Measurements from ENCODE around the gene PANX2. TPM values are rescaled to one million over a fixed set of nuclear protein-coding genes. Genes with fewer than 3 reads are reported as not detected.
"Not testable (repeated sequence)": the region's sequence is repeated elsewhere in the genome, so short reads cannot be mapped to it uniquely, and the experiment has no call there.

PANX2 gene
- total RNA-seq, 1 donor = 0.90 TPM

GRCh38 chr22:50141462-50141861 lies 29.1 kb upstream of the PANX2 start:
- TF ChIP-seq, protein P1, sequence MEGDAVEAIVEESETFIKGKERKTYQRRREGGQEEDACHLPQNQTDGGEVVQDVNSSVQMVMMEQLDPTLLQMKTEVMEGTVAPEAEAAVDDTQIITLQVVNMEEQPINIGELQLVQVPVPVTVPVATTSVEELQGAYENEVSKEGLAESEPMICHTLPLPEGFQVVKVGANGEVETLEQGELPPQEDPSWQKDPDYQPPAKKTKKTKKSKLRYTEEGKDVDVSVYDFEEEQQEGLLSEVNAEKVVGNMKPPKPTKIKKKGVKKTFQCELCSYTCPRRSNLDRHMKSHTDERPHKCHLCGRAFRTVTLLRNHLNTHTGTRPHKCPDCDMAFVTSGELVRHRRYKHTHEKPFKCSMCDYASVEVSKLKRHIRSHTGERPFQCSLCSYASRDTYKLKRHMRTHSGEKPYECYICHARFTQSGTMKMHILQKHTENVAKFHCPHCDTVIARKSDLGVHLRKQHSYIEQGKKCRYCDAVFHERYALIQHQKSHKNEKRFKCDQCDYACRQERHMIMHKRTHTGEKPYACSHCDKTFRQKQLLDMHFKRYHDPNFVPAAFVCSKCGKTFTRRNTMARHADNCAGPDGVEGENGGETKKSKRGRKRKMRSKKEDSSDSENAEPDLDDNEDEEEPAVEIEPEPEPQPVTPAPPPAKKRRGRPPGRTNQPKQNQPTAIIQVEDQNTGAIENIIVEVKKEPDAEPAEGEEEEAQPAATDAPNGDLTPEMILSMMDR (IDR thresholded peaks at IDR 0.05; ENCODE audit: insufficient read depth, low read length) = no peak
- no peak for DNase-seq (ENCODE audit: low read depth)
- no peak overlapping the region for H3K4me3 ChIP-seq (ENCODE audit: low read depth, low read length)

GRCh38 chr22:50141891-50142363 lies 28.6 kb upstream of the PANX2 start:
- TF ChIP-seq, protein P1 (IDR thresholded peaks at IDR 0.05; ENCODE audit: insufficient read depth, low read length) = no peak
- H3K4me3 ChIP-seq (ENCODE audit: low read depth, low read length) = no peak overlapping the region
- no peak for DNase-seq (ENCODE audit: low read depth)

DNA sequence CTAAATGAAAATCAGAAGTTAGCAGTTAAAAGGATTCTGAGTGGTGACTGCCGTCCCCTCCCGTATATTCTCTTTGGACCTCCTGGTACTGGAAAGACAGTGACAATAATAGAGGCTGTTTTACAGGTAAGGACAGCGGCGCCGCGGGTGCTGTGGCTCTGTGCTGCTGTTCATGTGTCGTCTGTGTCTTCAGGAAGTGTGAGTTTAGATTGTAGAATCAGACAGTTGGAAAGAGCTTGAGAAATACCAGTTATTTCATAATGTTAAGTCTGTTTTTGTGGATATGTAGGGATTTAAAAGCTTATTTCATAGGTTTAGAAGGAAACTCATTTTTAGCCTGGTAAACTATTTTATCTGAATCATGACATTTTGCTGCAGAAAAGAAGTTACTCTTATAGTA lies 27.4 kb upstream of the PANX2 start:
- TF ChIP-seq, protein P1 (IDR thresholded peaks at IDR 0.05; ENCODE audit: insufficient read depth, low read length) = no peak
- H3K4me3 ChIP-seq (ENCODE audit: low read depth, low read length) = no peak overlapping the region
- no peak for DNase-seq (ENCODE audit: low read depth)

- no peak for DNase-seq (ENCODE audit: low read depth)
- TF ChIP-seq, protein P1 (IDR thresholded peaks at IDR 0.05; ENCODE audit: insufficient read depth, low read length) = no peak
- no peak overlapping the region for H3K4me3 ChIP-seq (ENCODE audit: low read depth, low read length)
These were observed 26.4 kb upstream of the PANX2 start for GRCh38 chr22:50144005-50144614.

DNA sequence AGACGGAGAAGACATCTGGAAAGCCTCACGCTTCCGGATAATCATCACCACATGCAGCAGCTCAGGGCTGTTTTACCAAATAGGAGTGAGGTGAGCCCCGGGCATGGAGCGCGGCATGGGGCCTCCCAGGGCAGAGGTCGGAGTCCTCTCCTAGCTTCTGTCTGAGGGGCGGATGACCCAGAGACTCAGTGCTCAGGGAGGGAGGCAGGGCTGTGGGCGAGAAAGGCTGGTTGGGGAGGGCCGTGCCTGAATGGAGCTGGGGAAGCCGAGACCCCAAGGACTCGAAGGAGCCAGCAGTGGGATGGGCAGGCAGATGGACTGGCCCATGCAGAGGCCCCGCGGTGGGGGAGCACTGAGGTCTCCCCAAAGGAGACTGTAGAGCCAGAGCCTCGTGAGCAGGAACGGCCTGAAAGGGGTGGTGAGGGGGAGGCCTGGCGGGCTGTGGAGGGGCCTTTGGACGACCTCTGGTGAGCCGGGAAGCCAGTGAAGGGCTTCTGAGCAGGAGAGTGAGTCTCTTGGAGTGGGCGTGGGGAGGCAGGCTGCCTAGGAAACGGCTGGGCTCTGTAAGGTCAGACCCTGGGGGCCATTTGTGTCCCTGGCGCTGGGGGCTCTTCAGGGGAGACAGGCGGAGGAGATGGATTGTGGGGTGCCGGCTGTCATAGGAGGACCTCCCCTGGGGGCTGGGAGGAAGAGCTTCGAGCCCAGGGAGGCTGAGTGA lies 24.7 kb upstream of the PANX2 start:
- no peak for DNase-seq (ENCODE audit: low read depth)
- H3K4me3 ChIP-seq (ENCODE audit: low read depth, low read length) = no peak overlapping the region
- TF ChIP-seq, protein P1 (IDR thresholded peaks at IDR 0.05; ENCODE audit: insufficient read depth, low read length) = no peak

DNA sequence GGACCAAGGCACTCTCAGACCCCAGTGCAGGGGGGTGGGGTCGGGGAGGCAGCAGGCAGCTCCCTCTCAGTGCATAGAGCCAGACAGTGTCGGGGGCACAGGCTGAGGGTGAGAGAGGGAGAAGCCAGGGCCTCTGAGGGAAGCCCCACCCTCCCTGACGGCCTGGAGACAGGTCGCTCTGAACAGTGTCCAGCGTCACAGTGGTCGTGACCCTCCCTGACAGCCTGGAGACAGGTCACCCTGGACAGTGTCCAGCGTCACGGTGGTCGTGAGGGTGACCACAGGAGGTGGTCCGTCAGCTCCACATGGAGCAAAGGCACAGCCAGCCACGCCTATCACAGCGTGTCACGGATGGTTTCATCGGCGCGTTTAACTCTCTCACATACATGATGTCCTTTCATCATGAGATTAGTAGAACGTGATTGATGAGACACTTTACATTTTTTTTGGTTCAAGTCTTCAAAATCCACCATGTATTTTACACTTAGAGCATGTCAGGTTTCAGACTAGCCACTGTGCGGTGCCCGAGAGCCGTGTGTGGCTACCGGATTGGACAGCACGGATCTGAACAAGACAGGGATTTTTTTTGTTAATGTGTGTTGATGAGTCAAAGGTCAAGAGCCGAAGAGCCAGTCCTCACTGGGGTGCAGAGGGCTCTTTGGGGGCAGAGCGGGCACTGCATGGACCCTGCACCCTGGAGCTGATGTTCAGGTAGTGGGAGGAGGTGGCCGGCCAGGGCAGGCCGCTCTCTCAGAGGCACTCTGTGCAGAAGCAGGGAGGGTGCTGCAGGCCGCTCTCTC lies 23.9 kb upstream of the PANX2 start:
- DNase-seq (ENCODE audit: low read depth) = peak; percentile 80
- TF ChIP-seq, protein P1 (IDR thresholded peaks at IDR 0.05; ENCODE audit: insufficient read depth, low read length) = peak; percentile 99
- H3K4me3 ChIP-seq (ENCODE audit: low read depth, low read length) = no peak overlapping the region

DNA sequence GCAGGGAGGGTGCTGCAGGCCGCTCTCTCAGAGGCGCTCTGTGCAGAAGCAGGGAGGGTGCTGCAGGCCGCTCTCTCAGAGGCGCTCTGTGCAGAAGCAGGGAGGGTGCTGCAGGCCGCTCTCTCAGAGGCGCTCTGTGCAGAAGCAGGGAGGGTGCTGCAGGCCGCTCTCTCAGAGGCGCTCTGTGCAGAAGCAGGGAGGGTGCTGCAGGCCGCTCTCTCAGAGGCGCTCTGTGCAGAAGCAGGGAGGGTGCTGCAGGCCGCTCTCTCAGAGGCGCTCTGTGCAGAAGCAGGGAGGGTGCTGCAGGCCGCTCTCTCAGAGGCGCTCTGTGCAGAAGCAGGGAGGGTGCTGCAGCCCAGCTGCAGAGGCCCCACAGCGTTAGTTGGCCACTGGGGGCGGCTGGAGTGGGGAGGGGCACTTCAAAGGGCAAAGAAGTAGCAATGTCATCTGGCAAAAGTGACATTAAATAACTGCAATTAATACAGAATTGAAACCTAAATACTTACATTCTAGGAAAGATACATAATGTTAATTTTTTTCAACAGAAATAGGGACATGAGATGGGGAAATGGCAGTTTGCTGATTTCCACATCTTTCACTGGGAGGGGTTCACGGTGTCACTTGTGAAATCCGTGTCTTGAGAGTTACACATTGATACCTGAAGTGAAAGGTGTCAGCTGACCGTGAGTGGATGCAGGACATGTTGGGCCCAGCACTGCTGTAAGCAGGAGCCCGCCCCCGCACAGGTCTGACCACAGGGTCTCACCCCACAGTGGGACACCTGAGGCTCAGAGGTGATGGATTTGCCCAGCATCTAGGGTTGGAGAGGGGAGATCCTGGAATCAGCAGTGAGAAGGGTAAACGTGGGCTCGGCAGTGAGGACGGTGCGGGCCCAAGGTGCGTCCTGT lies 23.0 kb upstream of the PANX2 start:
- not testable (repeated sequence) for DNase-seq (ENCODE audit: low read depth)

More for the DNA sequence above, 23.0 kb upstream of the PANX2 start:
- H3K4me3 ChIP-seq (ENCODE audit: low read depth, low read length) = not testable (repeated sequence)

All from fibroblast of the aortic adventitia (primary cell).